Spleen (tissue), 13 donors: ENCODE results near the gene C4orf46. TPM values are rescaled to one million over a fixed set of nuclear protein-coding genes. Genes with fewer than 3 reads are reported as not detected.
"Not testable (repeated sequence)": the region's sequence is repeated elsewhere in the genome, so short reads cannot be mapped to it uniquely, and the experiment has no call there.

Experiments
- DNase-seq: peaks from one replicate; pipeline ENCODE4 v3.0.0-alpha.2; 2020
- H3K27ac ChIP-seq, 8 donors: fragments of 200-600 bp; sonication (generic) in 7 of 8; 1 replicate in 4 of 8; 2 replicates in 4 of 8; pipeline versions ENCODE4 v1.5.0 to v1.8.0; 2016 to 2021; ENCODE audit warnings: inconsistent platforms in 4 of 8, mild to moderate bottlenecking in 4 of 8, moderate library complexity in 1 of 8
- H3K27me3 ChIP-seq, 7 donors: fragments of 200-600 bp; sonication (generic) in 6 of 7; replicated peaks in 1 of 7; 1 replicate in 4 of 7; 2 replicates in 3 of 7; pipeline versions ENCODE4 v1.5.0 to v1.8.0; 2016 to 2021; ENCODE audit warnings: inconsistent platforms in 3 of 7, mild to moderate bottlenecking in 1 of 7
- H3K36me3 ChIP-seq, 6 donors: fragments of 200-600 bp; sonication (generic) in 5 of 6; 1 replicate in 4 of 6; 2 replicates in 2 of 6; pipeline versions ENCODE4 v1.5.0 to v1.8.0; 2016 to 2021; ENCODE audit warnings: inconsistent platforms in 2 of 6
- H3K4me1 ChIP-seq, 6 donors: fragments of 200-600 bp; sonication (generic) in 5 of 6; 1 replicate in 3 of 6; 2 replicates in 3 of 6; pipeline versions ENCODE4 v1.5.0 to v1.8.0; 2016 to 2021; ENCODE audit warnings: inconsistent platforms in 3 of 6
- H3K4me3 ChIP-seq, 8 donors: fragments of 200-600 bp; sonication (generic) in 7 of 8; 1 replicate in 4 of 8; 2 replicates in 4 of 8; pipeline versions ENCODE4 v1.5.0 to v1.8.0; 2016 to 2021; ENCODE audit warnings: inconsistent platforms in 4 of 8, mild to moderate bottlenecking in 4 of 8, moderate library complexity in 2 of 8
- H3K9me3 ChIP-seq, 8 donors: fragments of 200-600 bp; sonication (generic) in 7 of 8; 1 replicate in 4 of 8; 2 replicates in 4 of 8; pipeline versions ENCODE4 v1.5.0 to v1.8.0; 2016 to 2021; ENCODE audit warnings: inconsistent platforms in 4 of 8
- POLR2A ChIP-seq, 3 donors: fragments of 450-650 bp; IDR thresholded peaks; one replicate each; pipeline ENCODE4 v1.5.1; 2017; ENCODE audit warnings: antibody characterized with exemption in 3 of 3, mild to moderate bottlenecking in 1 of 3
- POLR2AphosphoS5 ChIP-seq, 3 donors: sonication (generic); formaldehyde crosslinking; IDR thresholded peaks; one replicate each; pipeline ENCODE4 v1.5.1; 2017; ENCODE audit warnings: antibody characterized with exemption in 3 of 3
- WGBS, 5 donors: extraction: QIAGEN DNeasy Blood & Tissue Kit in 3 of 5; methylation state at CpG; one replicate each; pipeline versions ENCODE4 v1.1.5 to v1.1.7; 2013 to 2018; 5-methylcytosine and 5-hydroxymethylcytosine counted together
- intact Hi-C: fragments of 100-400 bp; cut with DNase I; formaldehyde crosslinking; loops from one replicate; pipeline ENCODE4 v1.15.0; 2023; ENCODE audit warnings: low total_unique reads
- long read RNA-seq, 2 donors: transcript quantifications; one replicate each; lab custom pipeline, GENCODE V29; 2026
- polyA plus RNA-seq, 3 donors: library from polyadenylated mRNA; stranded (reverse); fragments of 200-250 nt; gene quantifications; one replicate each; pipeline ENCODE4 v1.2.1, GENCODE V29; 2013
- total RNA-seq, 7 donors: library from RNA; depleted of rRNA in 3 of 7; stranded (reverse); fragments of >200 nt in 3 of 7; fragmentation: NEBNext Ultra II Directional in 4 of 7; extraction: Animal tissue kit (Norgen Biotek cat#: 25700) in 4 of 7; gene quantifications; one replicate each; pipeline versions ENCODE4 v1.1.0 to v1.2.1, GENCODE V29; 2016 to 2021
- TF ChIP-seq, protein P1 (sequence below), 11 experiments: fragments of 200-600 bp in 7 of 11; fragments of 450-650 bp in 4 of 11; sonication (generic) in 4 of 11; IDR thresholded peaks in 8 of 11; conservative IDR thresholded peaks in 3 of 11; 1 replicate in 7 of 11; 2 replicates in 4 of 11; pipeline versions ENCODE4 v1.4.0 to v1.8.0; 2016 to 2021; ENCODE audit warnings: antibody characterized with exemption in 11 of 11, inconsistent platforms in 4 of 11, mild to moderate bottlenecking in 1 of 11
- donor health status: healthy with polysubstance abuse.
- donor health status: DM: no; HTN: no; CAD: no; lungs with moderate emphysema.
- donor health status: DM: no; HTN: no; CAD: no.
- donor health status: Bipolar disorder and iron deficiency.
- donor health status: healthy.
- donor health status: DM: no; HTN: no; CAD: no.
- donor health status: DM: yes; HTN: yes; CAD: no.

C4orf46 gene
- 1 to 10 TPM; 2.6 to 7.4 (median 3.7) TPM for total RNA-seq
- 1 to 10 TPM; 1.9 to 3.9 (median 3.3) TPM for polyA plus RNA-seq
- long read RNA-seq, donor 1, partial matches to known transcripts, result 0 of 4 reads
- long read RNA-seq, donor 1, other reads (novel, unspliced or antisense), result 0 of 4 reads
- long read RNA-seq, donor 2, partial matches to known transcripts, result 0 of 4 reads
- long read RNA-seq, donor 2, other reads (novel, unspliced or antisense), result 0 of 4 reads

DNA sequence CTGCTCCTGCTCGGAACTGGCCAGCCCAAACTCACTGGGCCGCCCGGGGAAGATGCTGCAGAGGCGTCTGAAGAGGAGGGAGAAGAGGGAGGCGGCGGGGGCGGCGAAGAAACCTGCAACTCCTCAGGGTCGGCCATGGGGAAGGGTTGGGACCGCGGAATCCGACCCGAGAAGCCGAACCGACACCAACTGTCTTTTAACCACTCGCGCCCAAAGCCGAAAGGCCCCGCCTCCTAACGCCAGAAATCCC, at the start of gene C4orf46:
TSS of gene C4orf46 (minus strand) at position 223 of the 250 bp plus-strand sequence. CDS start at position 137, 86 bp downstream.
- intact Hi-C loops, result no loop called here
- Histone ChIP-seq H3K27me3 (no peaks in the 10 kb centered on the region), H3K36me3 (no peaks in the 10 kb centered on the region)

GRCh38 chr4:158715802-158716201, 44.1 kb upstream of the C4orf46 start:
- no peak overlapping the region for H3K4me3 ChIP-seq
- H3K27ac ChIP-seq, result no peak overlapping the region
- peaks cover 0 to 100% (median 90%) of the 10 kb centered on the region in 6 donors for H3K36me3 ChIP-seq
- no peak for DNase-seq
- H3K9me3 ChIP-seq, result no peaks in the 10 kb centered on the region
- H3K4me1 ChIP-seq, result peaks cover 0 to under 1% (median 0%) of the 10 kb centered on the region in 6 donors
- intact Hi-C loops, result no loop called here
- TF ChIP-seq POLR2AphosphoS5 (IDR thresholded peaks at IDR 0.05) (no peak), POLR2A (IDR thresholded peaks at IDR 0.05) (no peak)
- TF ChIP-seq, protein P1, sequence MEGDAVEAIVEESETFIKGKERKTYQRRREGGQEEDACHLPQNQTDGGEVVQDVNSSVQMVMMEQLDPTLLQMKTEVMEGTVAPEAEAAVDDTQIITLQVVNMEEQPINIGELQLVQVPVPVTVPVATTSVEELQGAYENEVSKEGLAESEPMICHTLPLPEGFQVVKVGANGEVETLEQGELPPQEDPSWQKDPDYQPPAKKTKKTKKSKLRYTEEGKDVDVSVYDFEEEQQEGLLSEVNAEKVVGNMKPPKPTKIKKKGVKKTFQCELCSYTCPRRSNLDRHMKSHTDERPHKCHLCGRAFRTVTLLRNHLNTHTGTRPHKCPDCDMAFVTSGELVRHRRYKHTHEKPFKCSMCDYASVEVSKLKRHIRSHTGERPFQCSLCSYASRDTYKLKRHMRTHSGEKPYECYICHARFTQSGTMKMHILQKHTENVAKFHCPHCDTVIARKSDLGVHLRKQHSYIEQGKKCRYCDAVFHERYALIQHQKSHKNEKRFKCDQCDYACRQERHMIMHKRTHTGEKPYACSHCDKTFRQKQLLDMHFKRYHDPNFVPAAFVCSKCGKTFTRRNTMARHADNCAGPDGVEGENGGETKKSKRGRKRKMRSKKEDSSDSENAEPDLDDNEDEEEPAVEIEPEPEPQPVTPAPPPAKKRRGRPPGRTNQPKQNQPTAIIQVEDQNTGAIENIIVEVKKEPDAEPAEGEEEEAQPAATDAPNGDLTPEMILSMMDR (IDR thresholded peaks at IDR 0.05 in 8 of 11, conservative IDR thresholded peaks at IDR 0.05 in 3 of 11), result no peak
- H3K27me3 ChIP-seq, result no peaks in the 10 kb centered on the region
- WGBS, 5 donors, result 65 to 96% (median 69%) methylated on average over 3 of the region's 3 CpGs

More for the DNA sequence above, at the start of gene C4orf46:
- Histone ChIP-seq H3K4me1 (peaks cover 12 to 46% (median 26%) of the 10 kb centered on the region in 6 donors), H3K4me3 (peak within 1 kb of the TSS; percentile 78 to 94 (median 91)), H3K27ac (peak within 1 kb of the TSS; percentile 93 to 99 (median 94)), H3K9me3 (no peaks in the 10 kb centered on the region)
- WGBS, 5 donors, result 0 to 1% (median 0%) methylated on average over 13 to 20 of the region's 20 CpGs
- TF ChIP-seq POLR2A (IDR thresholded peaks at IDR 0.05) (no peak), POLR2AphosphoS5 (IDR thresholded peaks at IDR 0.05) (no peak)
- TF ChIP-seq, protein P1 (IDR thresholded peaks at IDR 0.05 in 8 of 11, conservative IDR thresholded peaks at IDR 0.05 in 3 of 11), result no peak
- no peak for DNase-seq

DNA sequence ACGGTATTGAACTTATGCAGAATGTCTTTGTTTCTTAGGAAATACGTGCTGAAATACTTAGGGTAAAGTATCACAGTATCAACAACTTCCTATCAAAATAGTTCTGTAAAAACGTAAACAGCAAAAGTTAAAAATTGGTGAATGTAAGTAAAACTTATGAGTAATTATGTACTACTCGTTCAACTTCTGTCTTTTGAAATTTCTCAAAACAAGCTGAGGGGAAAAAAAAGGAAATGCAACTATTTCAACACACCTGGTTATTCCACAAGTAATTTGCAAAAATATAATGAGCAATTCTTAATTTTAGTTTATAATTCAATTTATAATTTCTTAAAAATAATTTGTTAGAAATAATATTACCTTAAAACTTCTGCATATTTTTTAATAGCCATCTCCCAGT, 43.2 kb upstream of the C4orf46 start:
- Histone ChIP-seq H3K27me3 (no peaks in the 10 kb centered on the region), H3K36me3 (peaks cover 0 to 100% (median 95%) of the 10 kb centered on the region in 6 donors), H3K9me3 (no peaks in the 10 kb centered on the region), H3K27ac (peak overlapping the region in 3 of 8 donors; percentile 35 to 61 (median 37)), H3K4me3 (no peak overlapping the region), H3K4me1 (no peaks in the 10 kb centered on the region)
- no peak for DNase-seq
- 59 to 78% (median 67%) methylated on average over 4 of the region's 4 CpGs for WGBS, 5 donors
- intact Hi-C loops, result no loop called here
- TF ChIP-seq, protein P1 (IDR thresholded peaks at IDR 0.05 in 8 of 11, conservative IDR thresholded peaks at IDR 0.05 in 3 of 11), result no peak
- TF ChIP-seq POLR2A (IDR thresholded peaks at IDR 0.05) (no peak), POLR2AphosphoS5 (IDR thresholded peaks at IDR 0.05) (no peak)

- H3K4me3 ChIP-seq, DNase-seq, H3K4me1 ChIP-seq, H3K9me3 ChIP-seq, H3K27me3 ChIP-seq, H3K27ac ChIP-seq, intact Hi-C loops: not testable (repeated sequence)
- peaks cover 0 to 100% (median 93%) of the 10 kb centered on the region in 6 donors for H3K36me3 ChIP-seq
- 79 to 99% (median 83%) methylated on average over 4 of the region's 4 CpGs for WGBS, 5 donors
Observed at GRCh38 chr4:158712622-158713021, 40.9 kb upstream of the C4orf46 start.
